ENCODE measurements around the gene PRR12.
A peak's percentile ranks its signal among the peaks of the same experiment; 100 is the strongest.

PRR12 gene

GRCh38 chr19:49642492-49643035, 51.6 kb downstream of the PRR12 start:
- H3K27ac ChIP-seq (ENCODE audit: low read depth, low read length, poor library complexity, severe bottlenecking) = peak overlapping the region; percentile 68
- H3K4me1 ChIP-seq (ENCODE audit: insufficient read depth, low read length, severe bottlenecking) = peaks cover 23% of the 10 kb centered on the region
- H3F3A ChIP-seq (ENCODE audit: insufficient read depth, low read length) = no peaks in the 10 kb centered on the region
- peak; percentile 6; the same call in 1 of the 2 replicates for TF ChIP-seq CTCF (IDR thresholded peaks at IDR 0.05; ENCODE audit: low read length)
- no peak for TF ChIP-seq EZH2 (IDR thresholded peaks at IDR 0.05; ENCODE audit: borderline replicate concordance, low read length)
- H3K4me2 ChIP-seq (ENCODE audit: low read length) = peak overlapping the region; percentile 94
- H4K20me1 ChIP-seq (ENCODE audit: insufficient read depth, low read length) = no peaks in the 10 kb centered on the region
- peaks cover 28% of the 10 kb centered on the region; the same call in 1 of the 2 replicates for H3K36me3 ChIP-seq (ENCODE audit: insufficient read depth, low read length)
- peaks cover 25% of the 10 kb centered on the region for H3K79me2 ChIP-seq (ENCODE audit: insufficient read depth, low read length)
- H2AFZ ChIP-seq (ENCODE audit: low read length) = no peak overlapping the region
- H3K9ac ChIP-seq (ENCODE audit: low read length) = peak overlapping the region; percentile 95
- H3K9me2 ChIP-seq (ENCODE audit: low read depth, low read length) = no peaks in the 10 kb centered on the region
- no peaks in the 10 kb centered on the region for H3K9me3 ChIP-seq (ENCODE audit: low read length)
- no peaks in the 10 kb centered on the region for H3K27me3 ChIP-seq (ENCODE audit: insufficient read depth, low read length)
- H3K4me3 ChIP-seq (ENCODE audit: low read depth, low read length, poor library complexity, severe bottlenecking) = peak overlapping the region; percentile 95

- no peak for TF ChIP-seq CTCF (IDR thresholded peaks at IDR 0.05; ENCODE audit: low read length)
- TF ChIP-seq EZH2 (IDR thresholded peaks at IDR 0.05; ENCODE audit: borderline replicate concordance, low read length) = no peak
- Histone ChIP-seq H3K9me3 (ENCODE audit: low read length) (no peaks in the 10 kb centered on the region), H3K27me3 (ENCODE audit: insufficient read depth, low read length) (no peaks in the 10 kb centered on the region), H3K4me3 (ENCODE audit: low read depth, low read length, poor library complexity, severe bottlenecking) (peak overlapping the region; percentile 95), H3K4me2 (ENCODE audit: low read length) (peak overlapping the region; percentile 94), H3K27ac (ENCODE audit: low read depth, low read length, poor library complexity, severe bottlenecking) (no peak overlapping the region), H2AFZ (ENCODE audit: low read length) (no peak overlapping the region), H3F3A (ENCODE audit: insufficient read depth, low read length) (no peaks in the 10 kb centered on the region), H4K20me1 (ENCODE audit: insufficient read depth, low read length) (no peaks in the 10 kb centered on the region), H3K4me1 (ENCODE audit: insufficient read depth, low read length, severe bottlenecking) (peaks cover 23% of the 10 kb centered on the region), H3K9ac (ENCODE audit: low read length) (peak overlapping the region; percentile 95; the same call in 1 of the 2 replicates), H3K9me2 (ENCODE audit: low read depth, low read length) (no peaks in the 10 kb centered on the region), H3K36me3 (ENCODE audit: insufficient read depth, low read length) (peaks cover 29% of the 10 kb centered on the region; the same call in 1 of the 2 replicates), H3K79me2 (ENCODE audit: insufficient read depth, low read length) (peaks cover 25% of the 10 kb centered on the region)
Measured at GRCh38 chr19:49643466-49643865, 52.5 kb downstream of the PRR12 start.

GRCh38 chr19:49645592-49645991, 54.6 kb downstream of the PRR12 start:
- no peaks in the 10 kb centered on the region for H4K20me1 ChIP-seq (ENCODE audit: insufficient read depth, low read length)

More at GRCh38 chr19:49645592-49645991, 54.6 kb downstream of the PRR12 start:
- H3K9ac ChIP-seq (ENCODE audit: low read length) = no peak overlapping the region
- H3K4me1 ChIP-seq (ENCODE audit: insufficient read depth, low read length, severe bottlenecking) = peaks cover 18% of the 10 kb centered on the region
- no peak overlapping the region for H3K4me2 ChIP-seq (ENCODE audit: low read length)
- no peaks in the 10 kb centered on the region for H3F3A ChIP-seq (ENCODE audit: insufficient read depth, low read length)
- no peaks in the 10 kb centered on the region for H3K9me2 ChIP-seq (ENCODE audit: low read depth, low read length)
- no peak overlapping the region for H3K27ac ChIP-seq (ENCODE audit: low read depth, low read length, poor library complexity, severe bottlenecking)
- no peaks in the 10 kb centered on the region for H3K9me3 ChIP-seq (ENCODE audit: low read length)
- no peak overlapping the region for H2AFZ ChIP-seq (ENCODE audit: low read length)
- peaks cover 25% of the 10 kb centered on the region for H3K79me2 ChIP-seq (ENCODE audit: insufficient read depth, low read length)
- H3K27me3 ChIP-seq (ENCODE audit: insufficient read depth, low read length) = no peaks in the 10 kb centered on the region
- peaks cover 44% of the 10 kb centered on the region; the same call in 1 of the 2 replicates for H3K36me3 ChIP-seq (ENCODE audit: insufficient read depth, low read length)
- H3K4me3 ChIP-seq (ENCODE audit: low read depth, low read length, poor library complexity, severe bottlenecking) = no peak overlapping the region
- TF ChIP-seq CTCF (IDR thresholded peaks at IDR 0.05; ENCODE audit: low read length) (no peak), EZH2 (IDR thresholded peaks at IDR 0.05; ENCODE audit: borderline replicate concordance, low read length) (no peak)
